Measurements from ENCODE around the gene WWC1.

Gene WWC1

GRCh38 chr5:168341178-168341577 lies 49.7 kb downstream of the WWC1 start:
- no peak for DNase-seq
- Histone ChIP-seq H3K4me3 (ENCODE audit: low read depth, low read length) (no peak overlapping the region), H3K27me3 (replicated peaks) (no peaks in the 10 kb centered on the region), H3K27ac (no peak overlapping the region), H3K36me3 (replicated peaks) (no peaks in the 10 kb centered on the region)
- TF ChIP-seq CTCF (IDR thresholded peaks at IDR 0.05; ENCODE audit: low read depth, low read length, missing control alignments), result no peak
- in situ Hi-C loops (cut with HindIII; ENCODE audit: low pct_ligation_motif_present, low sequenced_read_pairs), result no loop called here

- H3K27me3 ChIP-seq (replicated peaks), result no peaks in the 10 kb centered on the region
- H3K27ac ChIP-seq, result no peak overlapping the region
- in situ Hi-C loops (cut with HindIII; ENCODE audit: low pct_ligation_motif_present, low sequenced_read_pairs), result no loop called here
- no peaks in the 10 kb centered on the region for H3K36me3 ChIP-seq (replicated peaks)
- H3K4me3 ChIP-seq (ENCODE audit: low read depth, low read length), result no peak overlapping the region
- DNase-seq, result peak; percentile 8
- no peak for TF ChIP-seq CTCF (IDR thresholded peaks at IDR 0.05; ENCODE audit: low read depth, low read length, missing control alignments)
Measured at GRCh38 chr5:168342151-168342825, 50.8 kb downstream of the WWC1 start.

GRCh38 chr5:168342985-168343384 lies 51.5 kb downstream of the WWC1 start:
- no peak overlapping the region for H3K27ac ChIP-seq
- H3K27me3 ChIP-seq (replicated peaks), result no peaks in the 10 kb centered on the region
- TF ChIP-seq CTCF (IDR thresholded peaks at IDR 0.05; ENCODE audit: low read depth, low read length, missing control alignments), result no peak
- in situ Hi-C loops (cut with HindIII; ENCODE audit: low pct_ligation_motif_present, low sequenced_read_pairs), result no loop called here
- H3K36me3 ChIP-seq (replicated peaks), result no peaks in the 10 kb centered on the region
- DNase-seq, result no peak
- no peak overlapping the region for H3K4me3 ChIP-seq (ENCODE audit: low read depth, low read length)

- no peak overlapping the region for H3K27ac ChIP-seq
- no peak for TF ChIP-seq CTCF (IDR thresholded peaks at IDR 0.05; ENCODE audit: low read depth, low read length, missing control alignments)
- in situ Hi-C loops (cut with HindIII; ENCODE audit: low pct_ligation_motif_present, low sequenced_read_pairs), result no loop called here
- no peaks in the 10 kb centered on the region for H3K36me3 ChIP-seq (replicated peaks)
- H3K27me3 ChIP-seq (replicated peaks), result no peaks in the 10 kb centered on the region
- no peak overlapping the region for H3K4me3 ChIP-seq (ENCODE audit: low read depth, low read length)
- no peak for DNase-seq
Measured at GRCh38 chr5:168346417-168346816, 55.0 kb downstream of the WWC1 start.

GRCh38 chr5:168347368-168348083 lies 56.1 kb downstream of the WWC1 start:
- TF ChIP-seq CTCF (IDR thresholded peaks at IDR 0.05; ENCODE audit: low read depth, low read length, missing control alignments), result no peak
- no peaks in the 10 kb centered on the region for H3K27me3 ChIP-seq (replicated peaks)
- no peak for DNase-seq
- in situ Hi-C loops (cut with HindIII; ENCODE audit: low pct_ligation_motif_present, low sequenced_read_pairs), result no loop called here
- no peaks in the 10 kb centered on the region for H3K36me3 ChIP-seq (replicated peaks)
- H3K27ac ChIP-seq, result no peak overlapping the region
- no peak overlapping the region for H3K4me3 ChIP-seq (ENCODE audit: low read depth, low read length)

Data from brain microvascular endothelial cell (primary cell).